Natural killer cell (primary cell): ENCODE results near the gene SUMO3. TPM values are rescaled to one million over a fixed set of nuclear protein-coding genes. Genes with fewer than 3 reads are reported as not detected.

Experiments
- ATAC-seq, 3 donors: fragments of 150-1000 bp in 2 of 3; fragments of 200-7000 bp in 1 of 3; cut with Tn5 transposase; 1 replicate in 1 of 3; 2 replicates in 2 of 3; pipeline ENCODE4 v1.10.0; 2021; ENCODE audit warnings: mild to moderate bottlenecking in 2 of 3, moderate library complexity in 2 of 3
- DNase-seq, 2 donors: peaks; one replicate each; pipeline versions ENCODE4 v3.0.0 to v3.0.0-alpha.2; 2013 to 2021; ENCODE audit warnings: mixed read lengths in 1 of 2
- H3K27ac ChIP-seq: one replicate; pipeline ENCODE4 v1.5.1; 2013; ENCODE audit warnings: mild to moderate bottlenecking, low read length
- H3K27me3 ChIP-seq: one replicate; pipeline ENCODE4 v1.6.1; 2013; ENCODE audit warnings: low read length; ENCODE audit not compliant: control insufficient read depth, insufficient read depth
- H3K36me3 ChIP-seq: one replicate; pipeline ENCODE4 v1.6.1; 2013; ENCODE audit warnings: low read length; ENCODE audit not compliant: control insufficient read depth, insufficient read depth
- H3K4me1 ChIP-seq: one replicate; pipeline ENCODE4 v1.6.1; 2013; ENCODE audit warnings: low read length; ENCODE audit not compliant: control insufficient read depth, insufficient read depth
- H3K4me3 ChIP-seq: one replicate; pipeline ENCODE4 v1.5.1; 2013; ENCODE audit warnings: low read length
- H3K9me3 ChIP-seq: one replicate; pipeline ENCODE4 v1.6.1; 2013; ENCODE audit warnings: low read length; ENCODE audit not compliant: control insufficient read depth, insufficient read depth
- H3K27ac Mint-ChIP-seq, 2 donors: one replicate each; pipeline ENCODE4 v1.8.0; 2022; ENCODE audit warnings: mild to moderate bottlenecking in 2 of 2, mixed read lengths in 2 of 2, moderate library complexity in 1 of 2
- H3K27me3 Mint-ChIP-seq, 2 donors: one replicate each; pipeline ENCODE4 v1.8.0; 2022; ENCODE audit warnings: low read depth in 2 of 2, mixed read lengths in 2 of 2
- H3K36me3 Mint-ChIP-seq: one replicate; pipeline ENCODE4 v1.8.0; 2022; ENCODE audit warnings: mixed read lengths
- H3K4me1 Mint-ChIP-seq, 2 donors: one replicate each; pipeline ENCODE4 v1.8.0; 2022; ENCODE audit warnings: mixed read lengths in 2 of 2
- H3K4me3 Mint-ChIP-seq: one replicate; pipeline ENCODE4 v1.8.0; 2022; ENCODE audit warnings: mild to moderate bottlenecking, moderate library complexity, mixed read lengths
- H3K9me3 Mint-ChIP-seq, 2 donors: one replicate each; pipeline ENCODE4 v1.8.0; 2022; ENCODE audit warnings: mixed read lengths in 2 of 2
- WGBS: methylation state at CpG from one replicate; pipeline ENCODE4 v1.1.7; 2013; ENCODE audit warnings: missing lambda C conversion rate; ENCODE audit not compliant: insufficient coverage; 5-methylcytosine and 5-hydroxymethylcytosine counted together
- intact Hi-C: fragments of 100-400 bp; cut with micrococcal nuclease; formaldehyde crosslinking; loops from one replicate; pipeline ENCODE4 v1.14.2; 2022
- total RNA-seq, 4 donors: library from RNA; stranded (reverse); fragments of 120-200 nt in 1 of 4; gene quantifications; one replicate each; pipeline versions ENCODE4 v1.2.3 to v1.2.4, GENCODE V29; 2013 to 2022
- TF ChIP-seq, protein P1 (sequence below): fragments of 200-600 bp; IDR thresholded peaks from one replicate; pipeline ENCODE4 v1.8.0; 2022; ENCODE audit warnings: antibody characterized with exemption

The SUMO3 gene
- total RNA-seq, 3 donors from 2014 or later (not counting 1 experiment from before 2014, with no cell fraction given), result 64.0 to 70.1 (median 65.2) TPM

DNA sequence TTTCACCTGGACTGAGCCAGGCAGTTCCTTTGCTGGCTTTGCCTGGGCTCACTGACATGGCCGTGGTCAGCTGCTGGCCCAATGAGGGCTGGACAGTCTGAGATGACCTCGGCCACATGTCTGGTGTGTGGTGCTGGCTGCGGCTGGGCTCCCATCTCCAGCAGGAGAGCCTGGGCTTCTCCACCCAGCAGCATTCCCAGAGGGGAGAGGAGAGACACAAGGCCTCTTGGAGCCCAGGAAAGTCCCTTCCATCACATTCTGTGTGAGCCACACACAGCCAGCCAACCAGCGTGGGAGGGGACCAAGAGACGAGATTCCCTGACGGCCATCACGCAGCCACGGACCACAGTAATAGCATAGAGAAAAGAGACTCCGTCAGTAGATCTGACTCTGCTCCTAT, 21.1 kb upstream of the SUMO3 start:
- Histone ChIP-seq H3K4me1 (no peaks in the 10 kb centered on the region), H3K27me3 (no peaks in the 10 kb centered on the region), H3K4me3 (no peak overlapping the region), H3K27ac (no peak overlapping the region), H3K9me3 (no peaks in the 10 kb centered on the region), H3K36me3 (no peaks in the 10 kb centered on the region)
- intact Hi-C loops, result no loop called here
- no peaks in the 10 kb centered on the region for H3K9me3 Mint-ChIP-seq
- H3K36me3 Mint-ChIP-seq, result no peaks in the 10 kb centered on the region
- DNase-seq (no peak), ATAC-seq (no peak)
- no peak overlapping the region for H3K27ac Mint-ChIP-seq
- TF ChIP-seq, protein P1, sequence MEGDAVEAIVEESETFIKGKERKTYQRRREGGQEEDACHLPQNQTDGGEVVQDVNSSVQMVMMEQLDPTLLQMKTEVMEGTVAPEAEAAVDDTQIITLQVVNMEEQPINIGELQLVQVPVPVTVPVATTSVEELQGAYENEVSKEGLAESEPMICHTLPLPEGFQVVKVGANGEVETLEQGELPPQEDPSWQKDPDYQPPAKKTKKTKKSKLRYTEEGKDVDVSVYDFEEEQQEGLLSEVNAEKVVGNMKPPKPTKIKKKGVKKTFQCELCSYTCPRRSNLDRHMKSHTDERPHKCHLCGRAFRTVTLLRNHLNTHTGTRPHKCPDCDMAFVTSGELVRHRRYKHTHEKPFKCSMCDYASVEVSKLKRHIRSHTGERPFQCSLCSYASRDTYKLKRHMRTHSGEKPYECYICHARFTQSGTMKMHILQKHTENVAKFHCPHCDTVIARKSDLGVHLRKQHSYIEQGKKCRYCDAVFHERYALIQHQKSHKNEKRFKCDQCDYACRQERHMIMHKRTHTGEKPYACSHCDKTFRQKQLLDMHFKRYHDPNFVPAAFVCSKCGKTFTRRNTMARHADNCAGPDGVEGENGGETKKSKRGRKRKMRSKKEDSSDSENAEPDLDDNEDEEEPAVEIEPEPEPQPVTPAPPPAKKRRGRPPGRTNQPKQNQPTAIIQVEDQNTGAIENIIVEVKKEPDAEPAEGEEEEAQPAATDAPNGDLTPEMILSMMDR, result no peak
- peaks cover 6 to 9% of the 10 kb centered on the region in 2 donors for H3K27me3 Mint-ChIP-seq
- no peak overlapping the region for H3K4me3 Mint-ChIP-seq
- 93% methylated on average over 9 of the region's 9 CpGs for WGBS
- H3K4me1 Mint-ChIP-seq, result no peaks in the 10 kb centered on the region

DNA sequence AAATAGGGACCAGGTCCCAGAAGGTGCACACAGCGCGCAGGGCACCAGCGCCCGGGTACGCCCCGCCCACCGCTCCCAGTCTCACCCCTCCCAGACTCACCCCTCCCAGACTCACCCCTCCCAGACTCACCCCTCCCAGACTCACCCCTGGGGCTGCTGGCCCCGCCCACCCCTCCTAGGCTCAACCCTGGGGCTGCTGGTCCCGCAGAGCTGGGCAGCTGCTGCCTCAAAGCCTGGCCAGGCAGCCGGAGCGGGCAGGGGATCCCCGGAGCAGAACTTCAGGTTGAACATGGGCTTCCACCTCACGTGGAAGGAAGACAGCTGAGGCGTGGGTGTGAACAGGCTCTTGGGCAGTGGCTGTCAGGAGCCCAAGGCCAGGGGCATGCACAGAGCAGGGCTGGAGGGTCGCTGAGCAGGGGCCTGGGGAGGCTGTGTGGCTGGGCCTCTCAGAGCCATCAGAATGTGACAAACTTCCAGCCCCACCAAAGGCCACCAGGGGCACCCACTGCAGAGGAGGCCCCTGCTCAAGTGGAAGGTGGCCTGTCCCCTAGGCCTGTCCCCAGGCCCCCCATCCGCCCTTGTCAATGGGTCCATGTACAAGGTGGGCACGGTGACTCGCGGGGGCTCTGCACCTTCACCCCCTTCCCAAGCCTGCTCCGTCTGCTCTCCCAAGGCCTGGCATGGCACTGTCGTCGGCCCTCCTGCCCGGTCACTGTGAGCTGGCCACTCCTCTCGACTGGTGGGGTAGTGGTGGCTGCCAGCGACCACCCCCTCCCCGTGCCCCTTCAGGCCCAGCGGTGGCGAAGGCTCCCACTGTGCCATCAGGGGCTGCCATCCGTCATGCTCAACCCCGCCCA, 20.4 kb upstream of the SUMO3 start:
- H3K4me1 Mint-ChIP-seq, result no peaks in the 10 kb centered on the region
- Histone ChIP-seq H3K4me1 (no peaks in the 10 kb centered on the region), H3K27me3 (no peaks in the 10 kb centered on the region), H3K4me3 (no peak overlapping the region), H3K36me3 (no peaks in the 10 kb centered on the region), H3K27ac (no peak overlapping the region), H3K9me3 (no peaks in the 10 kb centered on the region)
- H3K27ac Mint-ChIP-seq, result no peak overlapping the region
- peaks cover 6 to 9% of the 10 kb centered on the region in 2 donors for H3K27me3 Mint-ChIP-seq
- DNase-seq (no peak), ATAC-seq (no peak)
- intact Hi-C loops, result no loop called here
- H3K36me3 Mint-ChIP-seq, result no peaks in the 10 kb centered on the region
- H3K4me3 Mint-ChIP-seq, result no peak overlapping the region
- TF ChIP-seq, protein P1, result no peak
- no peaks in the 10 kb centered on the region for H3K9me3 Mint-ChIP-seq
- 84% methylated on average over 30 of the region's 30 CpGs for WGBS

DNA sequence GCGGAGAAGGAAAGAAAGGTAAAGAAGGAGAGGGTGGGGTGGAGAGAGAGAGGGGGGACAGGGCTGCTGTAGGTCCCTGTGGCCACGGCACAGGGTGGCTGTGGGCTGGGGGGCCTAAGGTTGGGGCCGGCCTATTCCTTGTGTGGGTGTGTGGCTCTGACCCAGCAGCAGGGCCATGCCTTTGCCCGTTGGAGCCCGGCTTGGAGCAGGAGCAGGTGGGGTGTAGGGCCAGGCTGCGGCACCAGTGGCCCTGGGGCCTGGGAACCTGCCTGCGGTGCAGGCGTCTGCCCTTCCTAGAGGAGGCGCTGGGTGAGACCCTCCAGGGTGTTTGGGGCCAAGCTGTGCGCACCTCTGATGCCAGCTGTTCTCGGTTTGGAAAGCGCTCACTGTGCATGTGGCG, 19.7 kb upstream of the SUMO3 start:
- no peaks in the 10 kb centered on the region for H3K36me3 Mint-ChIP-seq
- Histone ChIP-seq H3K36me3 (no peaks in the 10 kb centered on the region), H3K9me3 (no peaks in the 10 kb centered on the region), H3K27me3 (no peaks in the 10 kb centered on the region), H3K4me1 (no peaks in the 10 kb centered on the region), H3K4me3 (no peak overlapping the region), H3K27ac (no peak overlapping the region)
- H3K9me3 Mint-ChIP-seq, result no peaks in the 10 kb centered on the region
- H3K4me3 Mint-ChIP-seq, result no peak overlapping the region
- TF ChIP-seq, protein P1, result no peak
- H3K27me3 Mint-ChIP-seq, result peaks cover 5 to 6% of the 10 kb centered on the region in 2 donors
- no peak for DNase-seq
- H3K27ac Mint-ChIP-seq, result no peak overlapping the region
- WGBS, result 95% methylated on average over 13 of the region's 13 CpGs
- intact Hi-C loops, result no loop called here
- H3K4me1 Mint-ChIP-seq, result no peaks in the 10 kb centered on the region
- ATAC-seq, result no peak
